HG02981 (cell line): Measurements from ENCODE around the gene PMEPA1.

Experiments used
- ATAC-seq: cut with Tn5 transposase; IDR thresholded peaks from one replicate; pipeline ENCODE4 v1.9.1; 2021; ENCODE audit warnings: mild to moderate bottlenecking, moderate library complexity; ENCODE audit not compliant: unreplicated experiment

Gene PMEPA1

DNA sequence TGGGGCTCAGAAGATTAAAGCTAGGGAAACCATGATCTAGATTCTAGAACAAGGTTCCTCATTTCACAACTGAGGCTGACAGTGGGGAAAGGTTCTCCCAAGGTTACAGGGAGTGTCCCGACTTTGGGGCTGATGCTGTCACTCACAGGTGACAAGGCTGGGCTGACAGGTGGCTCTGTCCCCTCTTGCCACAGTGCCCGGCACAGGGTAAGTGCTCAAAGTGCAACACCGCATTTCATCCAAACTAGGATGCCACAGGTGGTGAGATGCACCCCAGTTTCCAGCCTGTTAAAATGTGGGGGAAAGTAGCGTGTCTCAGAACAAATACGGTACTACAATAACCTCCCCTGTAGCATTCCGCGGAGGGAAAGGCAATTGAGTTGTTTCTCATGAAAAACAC lies 97.4 kb downstream of the PMEPA1 start:
- no peak for ATAC-seq

DNA sequence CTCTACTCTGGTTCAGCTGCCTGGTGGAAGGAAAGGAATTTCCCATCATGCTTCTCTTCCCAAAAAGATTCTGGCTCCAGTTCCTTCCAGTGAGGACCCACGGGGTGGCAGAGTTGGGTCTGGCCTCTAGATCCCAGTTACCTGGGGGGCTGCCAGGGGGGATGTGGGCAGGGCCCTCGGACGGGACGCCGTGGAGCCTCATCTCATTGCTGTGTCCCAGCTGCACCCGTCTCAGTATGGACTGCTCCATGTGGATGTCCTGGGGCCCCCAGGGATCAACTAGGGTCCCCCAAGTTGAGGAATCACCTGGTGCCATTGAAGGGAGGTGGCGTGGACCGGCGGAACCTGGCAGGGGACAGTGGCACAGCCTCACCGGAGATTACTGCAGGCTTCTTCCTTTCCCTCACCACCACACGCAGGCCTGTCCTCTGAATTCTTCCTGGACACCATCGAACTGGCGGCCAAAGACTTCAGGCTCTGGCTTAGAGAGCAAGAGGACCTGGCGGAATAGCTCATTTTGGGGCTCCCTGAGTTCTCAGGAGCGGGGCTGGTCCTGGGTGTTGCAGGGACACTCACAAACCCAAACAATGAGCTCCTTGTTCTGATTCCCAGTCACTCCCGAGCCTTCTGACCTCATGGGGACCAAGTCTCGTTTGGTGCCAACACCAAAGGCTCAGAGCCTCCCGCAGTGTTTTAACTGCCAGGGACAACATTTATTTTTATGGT lies 98.1 kb downstream of the PMEPA1 start:
- ATAC-seq: no peak

GRCh38 chr20:57610261-57610952 lies 99.4 kb downstream of the PMEPA1 start:
- ATAC-seq: no peak

DNA sequence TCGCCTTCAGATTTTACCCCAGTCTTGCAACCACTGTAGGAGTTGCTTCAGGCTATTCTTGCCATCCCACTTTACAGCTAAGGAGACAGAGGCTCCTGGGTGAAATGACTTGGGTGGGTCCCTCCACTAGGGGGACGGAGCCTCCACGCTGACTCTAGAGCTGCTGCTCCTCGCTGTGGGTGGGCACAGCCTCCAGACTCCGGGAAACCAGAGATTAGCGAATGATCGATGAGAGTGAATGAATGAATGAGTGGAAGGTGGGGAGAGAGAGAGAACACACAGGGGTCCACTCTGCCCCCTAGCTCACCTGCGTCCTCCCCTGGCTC lies 100.0 kb downstream of the PMEPA1 start:
- ATAC-seq: no peak

- no peak for ATAC-seq
Observed at GRCh38 chr20:57609086-57609841, 100.6 kb downstream of the PMEPA1 start.

- ATAC-seq: no peak
Observed at GRCh38 chr20:57608516-57608915, 101.3 kb downstream of the PMEPA1 start.

- ATAC-seq: no peak
Observed at GRCh38 chr20:57605878-57606277, 103.9 kb downstream of the PMEPA1 start.

- ATAC-seq: no peak
Observed at GRCh38 chr20:57605045-57605444, 104.8 kb downstream of the PMEPA1 start.

- no peak for ATAC-seq
Observed at GRCh38 chr20:57603120-57603519, 106.7 kb downstream of the PMEPA1 start.

DNA sequence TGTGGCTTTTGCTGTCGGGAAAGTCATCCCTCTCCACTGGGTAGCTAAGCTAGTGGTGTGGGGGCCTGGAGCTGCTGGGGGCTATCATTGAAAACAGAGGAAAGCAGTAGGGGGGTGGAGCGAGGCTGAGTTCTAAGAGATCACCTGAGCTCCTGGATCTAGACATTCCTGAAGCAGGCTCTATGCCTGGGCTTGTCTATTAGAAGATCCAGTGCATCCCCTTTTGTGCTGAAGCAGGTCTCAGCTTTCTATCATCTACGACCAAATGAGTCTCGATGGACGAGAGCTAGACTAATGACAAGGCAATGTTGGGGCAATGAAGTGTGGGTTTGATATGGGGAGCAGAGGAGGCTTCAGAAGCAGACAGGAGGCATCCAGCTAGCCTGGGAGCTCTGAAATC lies 108.1 kb downstream of the PMEPA1 start:
- ATAC-seq: no peak

- ATAC-seq: no peak
Observed at GRCh38 chr20:57601211-57601570, 108.6 kb downstream of the PMEPA1 start.

- ATAC-seq: no peak
Observed at GRCh38 chr20:57600320-57601210, 109.2 kb downstream of the PMEPA1 start.

DNA sequence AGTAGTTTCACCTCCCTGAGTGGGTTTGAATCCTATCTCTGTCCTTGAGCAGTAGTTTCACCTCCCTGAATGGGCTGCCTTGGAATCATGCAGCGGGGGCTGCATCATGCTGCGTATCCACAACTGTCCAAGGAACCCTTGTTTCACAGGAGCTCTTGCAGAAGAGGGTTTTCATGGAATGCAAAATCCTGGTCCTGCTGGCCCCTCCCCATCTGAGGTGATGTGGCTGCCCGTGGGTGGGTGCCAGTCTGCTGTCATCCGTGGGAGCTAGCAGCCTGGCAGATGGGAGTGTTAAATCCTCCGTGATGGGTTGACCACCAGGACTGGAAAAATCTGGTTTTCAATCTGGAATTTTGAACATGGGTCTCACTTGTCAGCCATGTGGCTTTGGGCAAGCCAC lies 111.3 kb downstream of the PMEPA1 start:
- ATAC-seq: no peak
